Measurements from ENCODE around the gene CD96.
"Not testable (repeated sequence)": the region's sequence is repeated elsewhere in the genome, so short reads cannot be mapped to it uniquely, and the experiment has no call there.

Gene CD96

GRCh38 chr3:111630638-111631037 is 88.6 kb downstream of the CD96 start:
- not testable (repeated sequence) for DNase-seq

- DNase-seq, result no peak
Observed at GRCh38 chr3:111635403-111635802, 93.4 kb downstream of the CD96 start.

DNA sequence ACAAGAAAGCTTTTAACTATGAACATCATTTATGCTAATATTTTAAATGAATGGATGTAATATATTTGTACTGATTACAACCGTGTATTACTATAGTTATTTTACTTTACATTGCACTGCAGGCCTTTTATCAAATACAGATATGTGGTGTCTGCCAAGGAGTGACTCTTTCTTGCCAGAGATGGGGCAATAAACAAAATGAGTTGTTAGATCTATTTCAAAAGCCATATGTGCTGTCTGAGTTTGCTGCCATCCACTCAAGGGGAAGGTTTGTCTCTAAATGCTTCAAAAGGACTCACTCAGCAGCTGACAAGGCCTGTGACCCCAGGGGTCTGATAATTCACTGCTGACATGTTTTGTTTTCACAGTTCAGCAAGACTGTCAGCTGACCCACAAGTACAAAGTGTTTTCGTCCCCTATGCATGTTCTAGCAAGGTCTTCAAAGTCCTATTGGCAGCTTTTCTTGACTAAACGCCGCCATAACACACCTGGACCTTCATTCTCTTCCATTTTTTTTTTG is 94.4 kb downstream of the CD96 start:
- no peak for DNase-seq

DNA sequence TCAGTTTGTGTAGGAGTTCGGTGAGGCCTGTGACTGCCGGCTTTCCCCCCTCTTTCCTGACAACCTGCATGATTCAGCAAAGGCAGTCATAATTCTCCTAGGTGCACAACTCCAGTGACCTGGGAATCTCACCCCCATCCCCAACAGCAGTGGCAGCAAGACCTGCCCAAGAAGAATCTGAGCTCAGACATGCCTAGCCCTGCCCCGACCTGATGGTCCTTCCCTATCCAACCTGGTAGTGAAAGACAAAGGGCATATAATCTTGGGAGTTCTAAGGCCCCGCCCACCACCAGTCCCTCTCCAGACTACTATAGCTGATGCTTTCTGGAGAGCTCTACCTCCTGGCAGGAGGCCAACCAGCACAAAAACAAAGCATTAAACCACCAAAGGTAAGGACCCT is 97.3 kb downstream of the CD96 start:
- DNase-seq, result no peak

DNA sequence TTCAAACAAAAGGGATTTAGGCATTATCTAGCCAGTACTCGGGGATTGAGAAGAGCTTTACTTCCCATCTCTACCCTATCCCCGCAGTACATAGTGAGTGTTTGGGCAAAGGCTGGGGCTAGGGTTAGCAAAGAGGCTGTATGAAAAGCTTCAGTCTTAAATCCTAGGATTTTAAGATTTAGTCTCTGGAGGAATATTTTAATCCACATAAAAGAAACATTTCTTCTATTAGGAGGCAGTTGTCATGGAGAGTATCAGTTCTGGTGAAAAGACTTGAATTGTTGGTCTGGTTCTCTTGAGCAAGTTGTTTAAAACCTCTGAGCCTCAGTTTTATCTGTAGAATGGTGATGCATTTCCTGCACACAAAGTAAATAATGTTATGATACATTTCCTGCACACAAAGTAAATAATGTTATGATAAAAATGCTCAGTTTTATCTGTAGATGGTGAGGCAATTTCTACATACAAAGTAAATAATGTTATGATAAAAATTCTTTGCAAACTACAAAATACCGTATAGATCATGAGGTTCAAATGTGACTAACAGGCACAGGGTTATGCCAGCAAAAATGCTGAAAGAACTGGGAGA is 107.1 kb downstream of the CD96 start:
- no peak for DNase-seq

DNA sequence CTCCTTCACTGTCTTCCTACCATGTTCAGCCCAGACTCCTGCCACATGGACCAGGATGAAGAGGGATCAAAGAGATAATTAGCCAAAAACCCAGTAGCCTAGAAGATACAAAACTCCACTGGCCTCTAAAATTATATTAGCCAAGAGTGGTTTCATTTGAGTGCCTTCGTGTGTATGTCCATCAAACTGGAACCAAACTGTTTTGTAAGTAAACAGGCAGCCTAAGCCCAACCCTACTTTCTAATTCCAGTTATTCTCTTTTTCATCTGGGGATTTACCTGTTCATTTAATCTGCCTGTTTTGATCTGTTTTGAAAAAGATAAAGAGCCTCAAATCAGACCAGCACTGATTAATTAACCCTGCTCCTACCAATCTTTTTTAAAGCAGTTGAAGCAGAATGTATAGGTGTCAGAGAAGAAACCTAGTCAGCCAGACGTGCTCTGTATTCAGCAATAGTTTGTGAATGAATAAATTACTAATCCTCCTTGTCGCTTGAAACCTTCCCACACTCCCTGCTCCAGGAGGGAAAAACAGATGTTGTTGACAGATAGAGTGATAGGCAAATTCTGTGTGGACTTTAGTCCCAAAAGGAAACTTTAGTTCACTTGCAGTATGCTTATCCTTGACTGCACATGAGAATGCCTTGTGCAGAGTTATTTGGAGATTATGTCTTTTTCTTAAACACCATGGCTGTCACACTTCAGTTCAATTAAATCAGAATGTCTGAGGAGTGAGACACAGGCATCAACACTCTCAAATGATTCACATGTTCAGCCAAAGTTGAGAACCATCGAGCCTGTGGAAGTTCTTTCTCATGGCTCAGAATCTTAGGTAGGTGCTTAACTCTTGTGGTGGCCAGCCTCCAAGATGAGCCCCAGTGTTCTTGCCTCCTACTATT is 108.6 kb downstream of the CD96 start:
- DNase-seq, result no peak

- peak; percentile 58 for DNase-seq
Observed at GRCh38 chr3:111652492-111653180, 110.6 kb downstream of the CD96 start.

DNA sequence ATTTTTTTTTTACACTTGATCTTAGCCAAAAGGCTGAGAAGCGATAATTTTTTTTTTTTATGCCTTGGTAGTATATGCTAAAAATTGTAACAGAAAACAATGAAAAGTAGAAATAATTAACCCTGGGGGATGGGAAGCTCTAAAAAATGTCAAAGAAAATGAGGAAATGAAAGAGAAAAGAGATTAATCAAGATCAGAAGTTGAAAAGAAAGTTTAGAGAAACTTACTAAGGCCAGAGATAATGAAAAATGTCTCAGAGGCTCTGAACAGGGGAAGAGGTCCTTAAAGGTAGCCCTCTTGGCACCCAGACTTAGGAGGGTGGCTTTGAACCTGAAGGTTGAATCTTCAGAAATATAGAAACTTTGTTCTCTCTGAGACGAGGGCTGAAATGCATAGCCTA is 111.8 kb downstream of the CD96 start:
- DNase-seq, result no peak

- DNase-seq, result no peak
Observed at GRCh38 chr3:111662012-111662411, 120.0 kb downstream of the CD96 start.

- no peak for DNase-seq
Observed at GRCh38 chr3:111662907-111663306, 120.9 kb downstream of the CD96 start.

DNA sequence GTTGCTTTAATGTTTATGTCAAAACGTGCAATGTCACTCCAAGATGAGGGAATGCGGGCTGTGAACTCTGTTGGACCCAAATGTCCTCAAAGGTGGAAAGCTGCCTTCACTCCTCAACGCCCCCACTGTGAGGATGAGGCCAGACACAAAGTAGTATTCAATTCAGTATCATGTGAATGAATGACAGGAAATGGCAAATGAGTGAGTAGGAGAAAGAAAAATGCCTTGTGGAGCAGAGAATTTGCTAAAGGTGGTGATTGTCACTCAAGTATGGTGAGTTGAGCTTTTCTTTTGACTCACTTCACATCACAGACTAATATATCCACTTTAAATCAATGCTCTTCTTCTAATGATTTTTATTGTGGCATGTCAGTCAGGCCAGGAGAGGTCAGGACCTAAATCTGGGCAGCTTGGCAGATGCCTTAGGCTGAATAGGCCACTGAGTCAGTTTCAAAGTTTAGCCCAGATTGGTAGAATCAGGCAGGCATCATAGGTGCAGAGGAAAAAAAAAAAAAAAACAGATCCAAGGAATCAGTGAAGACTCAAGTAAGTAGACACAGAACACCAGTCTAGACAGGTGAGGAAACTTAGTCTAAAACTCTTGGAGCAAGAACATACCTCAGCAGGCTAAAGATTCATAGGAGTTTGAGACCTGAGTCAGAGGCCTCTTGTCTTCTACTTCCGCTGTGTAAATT is 124.2 kb downstream of the CD96 start:
- DNase-seq, result peak; percentile 65

- no peak for DNase-seq
Observed at GRCh38 chr3:111667170-111667569, 125.2 kb downstream of the CD96 start.

GRCh38 chr3:111667621-111668239 is 125.7 kb downstream of the CD96 start:
- peak; percentile 93 for DNase-seq

- DNase-seq, result no peak
Observed at GRCh38 chr3:111668326-111668725, 126.3 kb downstream of the CD96 start.

DNA sequence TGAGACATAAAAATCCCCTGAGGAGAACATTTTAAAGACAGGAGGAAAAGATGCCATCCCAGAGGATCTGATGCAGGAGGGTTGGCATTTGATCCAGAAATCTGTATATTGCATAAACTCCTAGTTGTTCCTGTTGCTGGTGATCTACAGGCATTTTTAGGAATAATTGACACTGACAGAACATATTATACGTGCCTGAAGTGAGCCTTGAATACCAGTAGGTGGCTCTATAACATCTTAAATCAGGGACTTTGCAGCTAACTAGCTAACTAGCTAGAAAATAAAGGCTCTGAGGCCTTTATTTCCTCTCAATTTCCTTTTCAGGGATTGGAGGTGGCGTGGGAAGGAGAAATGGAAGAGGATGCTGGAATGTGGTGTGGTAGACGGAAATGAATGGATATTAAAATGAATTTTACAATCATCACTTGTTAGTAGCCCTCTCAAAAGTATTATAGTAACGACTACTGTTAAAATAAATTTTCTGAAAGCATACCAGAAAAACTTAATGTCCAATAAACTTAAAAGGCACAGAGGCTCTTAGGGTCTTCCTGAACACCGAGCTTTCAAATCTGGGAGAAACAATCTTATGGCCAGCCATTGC is 127.0 kb downstream of the CD96 start:
- peak; percentile 71 for DNase-seq

GRCh38 chr3:111669926-111670630 is 128.1 kb downstream of the CD96 start:
- no peak for DNase-seq

DNA sequence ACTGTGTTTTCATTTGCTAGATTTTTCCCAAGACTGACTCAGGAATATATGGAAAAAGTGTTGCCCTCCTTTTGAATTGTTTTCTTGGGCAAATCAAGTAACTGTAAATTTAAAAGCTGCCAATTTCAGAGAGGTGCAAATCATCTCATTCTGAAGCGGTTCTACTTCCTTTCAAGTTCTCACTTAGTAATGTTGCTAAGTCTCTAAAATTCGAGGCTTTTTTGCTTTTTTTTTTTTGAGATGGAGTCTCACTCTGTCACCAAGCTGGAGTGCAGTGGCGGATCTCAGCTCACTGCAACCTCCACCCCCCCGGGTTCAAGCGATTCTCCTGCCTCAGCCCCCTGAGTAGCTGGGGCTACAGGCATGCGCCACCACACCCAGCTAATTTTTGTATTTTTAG is 130.5 kb downstream of the CD96 start:
- not testable (repeated sequence) for DNase-seq

DNA sequence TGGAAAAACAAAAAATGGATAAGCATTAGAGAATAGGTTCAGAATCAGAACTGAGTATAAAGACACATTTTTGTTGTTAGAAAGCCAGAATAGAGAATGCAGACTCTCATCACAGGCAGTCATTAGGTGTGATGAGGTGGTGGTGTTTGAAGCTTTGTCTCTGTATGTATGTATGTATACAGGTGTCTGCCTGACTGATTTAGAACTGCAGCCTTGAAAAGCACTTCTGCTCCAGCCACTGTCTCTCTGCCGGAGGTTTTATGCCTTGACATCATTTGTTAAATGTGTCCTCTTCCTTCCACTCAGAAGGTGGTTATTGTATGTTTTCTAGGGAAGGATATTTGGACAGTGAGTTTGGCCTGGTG is 133.8 kb downstream of the CD96 start:
- no peak for DNase-seq

DNA sequence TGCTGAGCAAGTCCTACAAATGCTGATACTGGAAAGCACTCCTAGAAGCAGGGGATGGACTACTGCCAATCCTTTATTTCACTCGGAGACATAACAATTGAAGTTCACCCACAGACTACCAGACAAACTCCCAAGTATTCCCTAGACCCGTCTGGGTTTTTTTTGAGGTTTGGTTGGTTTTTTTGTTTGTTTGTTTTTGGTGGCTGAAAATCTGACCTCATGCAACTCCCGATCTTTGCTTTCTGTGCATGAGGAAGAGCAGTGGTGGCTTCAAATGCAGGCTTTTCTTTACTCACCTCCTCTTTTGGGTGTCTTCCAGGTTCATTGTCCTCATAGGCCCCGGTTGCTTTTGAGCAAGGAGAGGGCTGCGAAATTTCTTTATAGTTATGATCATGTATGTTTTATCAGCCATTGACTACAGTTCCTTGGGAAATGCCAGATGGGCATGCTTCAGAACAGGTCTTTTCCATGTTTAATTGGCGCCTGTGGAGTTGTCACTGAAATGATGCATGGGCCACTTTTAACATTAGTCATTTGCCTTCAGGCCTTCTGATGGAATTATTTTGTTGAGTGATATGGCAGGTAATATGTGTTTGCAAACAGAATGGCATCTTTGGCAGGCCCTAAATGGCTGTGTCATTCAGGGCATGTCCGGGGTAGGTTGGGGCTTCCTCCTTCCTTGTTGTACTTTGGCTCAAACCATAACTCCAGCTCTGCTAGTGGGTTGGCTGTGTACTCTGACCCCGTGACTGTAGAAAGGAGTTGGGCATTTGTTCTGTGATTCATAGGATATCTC is 134.4 kb downstream of the CD96 start:
- DNase-seq, result peak; percentile 76

DNA sequence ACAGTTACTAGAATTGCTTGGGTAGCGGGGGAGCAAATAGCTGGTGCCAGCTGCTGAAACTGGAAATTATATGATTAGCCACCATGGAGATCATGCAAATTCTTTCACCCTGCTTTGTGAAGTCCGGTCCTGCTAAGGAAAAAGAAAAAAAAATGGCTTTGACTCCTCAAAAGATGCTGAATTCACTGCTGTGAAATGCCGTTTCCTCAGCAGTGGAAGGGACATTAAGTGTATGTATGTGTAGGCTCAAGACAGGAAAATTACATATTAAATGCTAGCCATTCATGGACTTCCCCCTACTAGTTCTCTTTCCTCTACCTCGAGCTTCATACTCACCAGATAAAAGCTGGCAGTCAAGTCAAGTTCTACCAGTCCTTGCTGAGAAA is 135.0 kb downstream of the CD96 start:
- no peak for DNase-seq

Data from activated CD4-positive, alpha-beta T cell treated with anti-CD3 and anti-CD28 coated beads, Interleukin-10, Interleukin-2, amounts not matched to agents 100 ng/mL and 50 ng/mL, durations not matched to agents 16 hours and 8 hours (primary cell).